Panc1 (cell line): ENCODE results near the gene ACTR1B.

Source experiments
- CTCF ChIP-seq: fragments of 450-650 bp; IDR thresholded peaks from 2 replicates; pipeline ENCODE4 v1.5.1; 2017; ENCODE audit warnings: mild to moderate bottlenecking
- POLR2AphosphoS5 ChIP-seq: IDR thresholded peaks from 2 replicates; pipeline ENCODE4 v1.6.1; 2012; ENCODE audit warnings: mild to moderate bottlenecking, low read depth, low read length, moderate library complexity
- REST ChIP-seq, 2 experiments: IDR thresholded peaks; 2 replicates each; pipeline ENCODE4 v1.6.1; 2011 to 2012; ENCODE audit warnings: low read depth in 2 of 2, control low read depth in 1 of 2, low read length in 1 of 2, mild to moderate bottlenecking in 1 of 2, moderate library complexity in 1 of 2; ENCODE audit not compliant: insufficient read depth in 1 of 2
- SIN3A ChIP-seq: IDR thresholded peaks from 2 replicates; pipeline ENCODE4 v1.6.1; 2012; ENCODE audit warnings: low read depth, mild to moderate bottlenecking, low read length, moderate library complexity, borderline replicate concordance; ENCODE audit not compliant: insufficient read depth
- TCF7L2 ChIP-seq: IDR thresholded peaks from 2 replicates; pipeline ENCODE4 v1.6.1; 2011; ENCODE audit warnings: mild to moderate bottlenecking, low read depth, low read length, inconsistent platforms

GRCh38 chr2:97701186-97701585, 37.3 kb upstream of the ACTR1B start:
- no peak for TF ChIP-seq CTCF
- no peak for TF ChIP-seq POLR2AphosphoS5
- TF ChIP-seq REST (IDR thresholded peaks at IDR 0.05; ENCODE audit: insufficient read depth in 1 of 2, low read depth in 2 of 2, low read length in 1 of 2), result no peak
- no peak for TF ChIP-seq TCF7L2
- no peak for TF ChIP-seq SIN3A
